ENCODE measurements around the gene PSMB4. TPM values are rescaled to one million over a fixed set of nuclear protein-coding genes. Genes with fewer than 3 reads are reported as not detected.

PSMB4 gene
- total and polyA plus RNA-seq, 7 donors, result 237 to 362 (median 277) TPM

- peaks cover 0 to 6% (median under 1%) of the 10 kb centered on the region in 4 donors for H3K36me3 ChIP-seq
- no peak for TF ChIP-seq POLR2AphosphoS5 (IDR thresholded peaks at IDR 0.05)
- no peak for TF ChIP-seq POLR2A (IDR thresholded peaks at IDR 0.05)
- TF ChIP-seq EP300 (IDR thresholded peaks at IDR 0.05), result no peak
- no peak for TF ChIP-seq CTCF (IDR thresholded peaks at IDR 0.05)
- WGBS, 2 donors, result 75 to 78% methylated on average over 2 of the region's 2 CpGs
- intact Hi-C loops (cut with DNase I), result no loop called here
- no peaks in the 10 kb centered on the region for H3K9me3 ChIP-seq
- H3K4me1 ChIP-seq, result peaks cover 0 to 37% (median 28%) of the 10 kb centered on the region in 4 donors
- DNase-seq, result no peak
- H3K27me3 ChIP-seq, result no peaks in the 10 kb centered on the region
- H3K4me3 ChIP-seq, result no peak overlapping the region
- no peak overlapping the region for H3K27ac ChIP-seq
Observed at GRCh38 chr1:151447696-151448095, 48.3 kb downstream of the PSMB4 start.

Small RNA genes lying within 50 kb of the gene (small RNA-seq; reads per million reads assigned to genes)
- 1.4 to 1.9 (median 1.4) reads per million in 3 donors for gene RNY4P25

Other genes starting within 250 kb of the PSMB4 start
- 1 to 10 TPM; 1.9 to 9.5 (median 7.5) TPM for gene TNFAIP8L2, start 242.9 kb upstream of the PSMB4 start, total RNA-seq
- gene TNFAIP8L2, start 242.9 kb upstream of the PSMB4 start, polyA plus RNA-seq, result 10 to 100 TPM; 11.4 to 12.7 (median 12.6) TPM
- gene LYSMD1, start 233.7 kb upstream of the PSMB4 start, total RNA-seq, result 10 to 100 TPM; 15.5 to 22.7 (median 19.0) TPM
- 1 to 10 TPM; 4.2 to 7.9 (median 7.8) TPM for gene LYSMD1, start 233.7 kb upstream of the PSMB4 start, polyA plus RNA-seq
- 10 to 100 TPM; 17.5 to 24.2 (median 19.8) TPM for gene SCNM1, start 233.4 kb upstream of the PSMB4 start, total RNA-seq
- 10 to 100 TPM; 35.4 to 42.4 (median 35.6) TPM for gene SCNM1, start 233.4 kb upstream of the PSMB4 start, polyA plus RNA-seq
- gene TMOD4, start 223.6 kb upstream of the PSMB4 start, total RNA-seq, result 1 to 10 TPM in 1 of 4 donors, not detected in 3; 1.1 TPM
- gene TMOD4, start 223.6 kb upstream of the PSMB4 start, polyA plus RNA-seq, result 1 to 10 TPM in 1 of 3 donors, under 1 TPM in 1, not detected in 1; 0.07 to 2.1 TPM
- gene VPS72, start 209.4 kb upstream of the PSMB4 start, total RNA-seq, result 10 to 100 TPM; 34.6 to 49.7 (median 44.8) TPM
- gene VPS72, start 209.4 kb upstream of the PSMB4 start, polyA plus RNA-seq, result 10 to 100 TPM; 24.0 to 36.2 (median 32.4) TPM
- gene PIP5K1A, start 201.0 kb upstream of the PSMB4 start, total RNA-seq, result 10 to 100 TPM; 33.2 to 51.5 (median 37.8) TPM
- 10 to 100 TPM in 2 of 3 donors, 1 to 10 TPM in 1; 9.6 to 23.7 (median 19.0) TPM for gene PIP5K1A, start 201.0 kb upstream of the PSMB4 start, polyA plus RNA-seq
- 100 to 1,000 TPM; 138 to 194 (median 173) TPM for gene PSMD4, start 144.8 kb upstream of the PSMB4 start, total RNA-seq
- 100 to 1,000 TPM; 111 to 176 (median 111) TPM for gene PSMD4, start 144.8 kb upstream of the PSMB4 start, polyA plus RNA-seq
- gene ZNF687, start 117.3 kb upstream of the PSMB4 start, total RNA-seq, result 10 to 100 TPM; 17.6 to 24.2 (median 18.3) TPM
- gene ZNF687, start 117.3 kb upstream of the PSMB4 start, polyA plus RNA-seq, result 10 to 100 TPM in 2 of 3 donors, 1 to 10 TPM in 1; 6.6 to 16.6 (median 10.4) TPM
- 10 to 100 TPM; 57.6 to 75.2 (median 62.4) TPM for gene PI4KB, start 72.2 kb upstream of the PSMB4 start, total RNA-seq
- 10 to 100 TPM; 25.2 to 42.0 (median 25.7) TPM for gene PI4KB, start 72.2 kb upstream of the PSMB4 start, polyA plus RNA-seq
- 10 to 100 TPM; 39.6 to 67.9 (median 56.1) TPM for gene RFX5, start 52.3 kb upstream of the PSMB4 start, total RNA-seq
- 10 to 100 TPM; 12.0 to 46.6 (median 20.6) TPM for gene RFX5, start 52.3 kb upstream of the PSMB4 start, polyA plus RNA-seq
- 100 to 1,000 TPM in 3 of 4 donors, 10 to 100 TPM in 1; 95.8 to 142 (median 127) TPM for gene SELENBP1, start 26.9 kb upstream of the PSMB4 start, total RNA-seq
- gene SELENBP1, start 26.9 kb upstream of the PSMB4 start, polyA plus RNA-seq, result 1,000 to 10,000 TPM in 1 of 3 donors, 100 to 1,000 TPM in 2; 787 to 1,051 (median 895) TPM
- gene POGZ, start 59.9 kb downstream of the PSMB4 start, total RNA-seq, result 10 to 100 TPM; 40.6 to 75.3 (median 46.4) TPM
- 10 to 100 TPM in 1 of 3 donors, 1 to 10 TPM in 2; 7.2 to 24.6 (median 9.0) TPM for gene POGZ, start 59.9 kb downstream of the PSMB4 start, polyA plus RNA-seq
- gene CGN, start 111.8 kb downstream of the PSMB4 start, total RNA-seq, result 1 to 10 TPM in 1 of 4 donors, under 1 TPM in 3; 0.33 to 1.8 (median 0.62) TPM
- gene CGN, start 111.8 kb downstream of the PSMB4 start, polyA plus RNA-seq, result 100 to 1,000 TPM in 2 of 3 donors, 10 to 100 TPM in 1; 91.9 to 132 (median 115) TPM
- gene TUFT1, start 140.7 kb downstream of the PSMB4 start, total RNA-seq, result 10 to 100 TPM in 3 of 4 donors, 1 to 10 TPM in 1; 8.0 to 13.4 (median 11.5) TPM
- gene TUFT1, start 140.7 kb downstream of the PSMB4 start, polyA plus RNA-seq, result 10 to 100 TPM; 12.1 to 18.0 (median 16.8) TPM
- gene SNX27, start 212.5 kb downstream of the PSMB4 start, total RNA-seq, result 10 to 100 TPM; 49.0 to 59.0 (median 54.1) TPM
- gene SNX27, start 212.5 kb downstream of the PSMB4 start, polyA plus RNA-seq, result 10 to 100 TPM in 1 of 3 donors, 1 to 10 TPM in 2; 3.6 to 12.3 (median 7.4) TPM

Measured in sigmoid colon (tissue), 7 donors.